GM19193 (cell line): ENCODE data around the gene FNBP1L.

ENCODE experiments used
- POLR2A ChIP-seq: IDR thresholded peaks from 4 replicates; pipeline ENCODE4 v1.6.1; 2011; ENCODE audit not compliant: insufficient read depth, insufficient read length; ENCODE audit errors: extremely low read depth

The FNBP1L gene

GRCh38 chr1:93598861-93599439, 151.0 kb downstream of the FNBP1L start:
- TF ChIP-seq POLR2A = no peak

- TF ChIP-seq POLR2A = no peak
Observed at GRCh38 chr1:93599479-93599878, 151.6 kb downstream of the FNBP1L start.

GRCh38 chr1:93600663-93601062, 152.7 kb downstream of the FNBP1L start:
- TF ChIP-seq POLR2A = no peak

GRCh38 chr1:93601686-93602085, 153.8 kb downstream of the FNBP1L start:
- TF ChIP-seq POLR2A = no peak

- TF ChIP-seq POLR2A = no peak
Observed at GRCh38 chr1:93602101-93602500, 154.2 kb downstream of the FNBP1L start.

- TF ChIP-seq POLR2A = no peak
Observed at GRCh38 chr1:93603106-93603505, 155.2 kb downstream of the FNBP1L start.

- TF ChIP-seq POLR2A = no peak
Observed at GRCh38 chr1:93603601-93604000, 155.7 kb downstream of the FNBP1L start.
